Ovary (tissue), 9 donors: ENCODE data around the gene PSME4. TPM values are rescaled to one million over a fixed set of nuclear protein-coding genes. Genes with fewer than 3 reads are reported as not detected.

Source experiments
- DNase-seq, 5 donors: peaks; one replicate each; pipeline ENCODE4 v3.0.0-alpha.2; 2019 to 2020
- H3K27ac ChIP-seq, 2 donors: fragments of 200-600 bp; one replicate each; pipeline versions ENCODE4 v1.5.1 to v1.8.0; 2019 to 2022
- H3K27me3 ChIP-seq: fragments of 200-600 bp; one replicate; pipeline ENCODE4 v1.8.0; 2022
- H3K36me3 ChIP-seq: fragments of 200-600 bp; sonication (generic); one replicate; pipeline ENCODE4 v1.5.1; 2019
- H3K4me1 ChIP-seq: one replicate; pipeline ENCODE4 v1.8.1; 2013; ENCODE audit warnings: mild to moderate bottlenecking, moderate library complexity; ENCODE audit not compliant: insufficient read depth
- H3K4me3 ChIP-seq: fragments of 200-600 bp; sonication (generic); one replicate; pipeline ENCODE4 v1.5.1; 2017
- H3K9me3 ChIP-seq, 2 donors: fragments of 200-600 bp in 1 of 2; sonication (generic) in 1 of 2; one replicate each; pipeline versions ENCODE4 v1.5.1 to v1.8.1; 2013 to 2019; ENCODE audit warnings: mild to moderate bottlenecking in 1 of 2, moderate library complexity in 1 of 2
- EP300 ChIP-seq: sonication (generic); formaldehyde crosslinking; IDR thresholded peaks from one replicate; pipeline ENCODE4 v1.6.1; 2017; ENCODE audit warnings: antibody characterized with exemption
- POLR2A ChIP-seq: fragments of 450-650 bp; IDR thresholded peaks from one replicate; pipeline ENCODE4 v1.6.1; 2017; ENCODE audit warnings: antibody characterized with exemption, mild to moderate bottlenecking, moderate library complexity
- WGBS, 3 donors: extraction: QIAGEN DNeasy Blood & Tissue Kit in 1 of 3; methylation state at CpG; one replicate each; pipeline versions ENCODE4 v1.1.5 to v1.1.7; 2013 to 2017; 5-methylcytosine and 5-hydroxymethylcytosine counted together
- intact Hi-C, 4 donors: fragments of 100-400 bp; cut with DNase I; formaldehyde crosslinking; loops; one replicate each; pipeline versions ENCODE4 v1.11.0 to v1.15.1; 2022 to 2023
- polyA plus RNA-seq, 2 donors: library from polyadenylated mRNA; stranded (reverse); fragments of 200-250 nt in 1 of 2; fragments of 350-450 nt in 1 of 2; fragmentation: Illumina TruSeq in 1 of 2; extraction: RNeasy Lipid Tissue Mini Kit (QIAGEN cat#74804) in 1 of 2; gene quantifications; one replicate each; pipeline ENCODE4 v1.2.3, GENCODE V29; 2013 to 2014
- total RNA-seq, 7 donors: library from RNA; depleted of rRNA in 2 of 7; stranded (reverse); fragments of >200 nt in 2 of 7; fragmentation: NEBNext Ultra II Directional in 3 of 7; extraction: Animal tissue kit (Norgen Biotek cat#: 25700) in 3 of 7; gene quantifications; one replicate each; pipeline versions ENCODE4 v1.1.0 to v1.2.4, GENCODE V29; 2016 to 2023
- TF ChIP-seq, protein P1 (sequence below), 3 donors: fragments of 450-650 bp in 2 of 3; fragments of 200-600 bp in 1 of 3; IDR thresholded peaks; one replicate each; pipeline versions ENCODE4 v1.5.1 to v1.8.0; 2016 to 2022; ENCODE audit warnings: antibody characterized with exemption in 3 of 3, mild to moderate bottlenecking in 1 of 3
- donor health status: DM: no; HTN: no; CAD: no; lungs with moderate emphysema.
- donor health status: DM: no; HTN: no; CAD: no.
- donor health status: Bipolar disorder and iron deficiency.
- donor health status: DM: yes; HTN: yes; CAD: no.
- donor health status: DM: no; HTN: no; CAD: no.
- donor health status: DM: yes; HTN: yes; CAD: no.

PSME4 gene
- total and polyA plus RNA-seq, 9 donors: 12.8 to 52.1 (median 32.3) TPM

DNA sequence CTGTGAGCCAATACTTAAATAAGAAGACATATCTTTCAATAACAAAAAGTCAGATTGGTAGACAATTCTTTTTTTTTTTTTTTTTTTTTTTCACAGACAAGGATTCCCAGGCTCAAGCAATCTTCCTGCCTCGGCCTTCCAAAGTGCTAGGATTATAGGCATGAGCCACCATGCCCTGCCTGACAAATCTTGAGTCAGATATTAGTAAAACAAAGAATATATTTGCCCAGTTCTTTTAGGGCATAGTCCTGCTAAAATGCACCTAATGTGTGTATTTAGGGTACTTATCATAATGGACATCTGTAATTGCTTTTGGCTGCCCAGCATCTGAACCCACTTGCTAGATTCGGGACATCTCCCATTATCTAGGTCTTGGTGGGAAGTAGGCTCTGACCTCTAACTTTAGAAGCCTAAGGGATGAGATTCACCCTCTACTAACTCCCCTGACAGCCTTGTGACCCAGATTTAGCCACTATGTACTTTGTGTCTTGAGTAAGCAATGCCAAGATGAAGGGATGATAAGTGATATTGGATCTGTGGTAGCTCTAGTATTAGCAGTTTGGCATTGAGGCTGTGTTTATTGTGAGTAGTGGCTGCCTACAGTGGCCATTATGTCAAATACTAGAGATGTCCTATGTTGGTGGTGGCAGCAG lies 18.5 kb upstream of the PSME4 start:
- Histone ChIP-seq H3K4me3 (no peak overlapping the region), H3K36me3 (no peaks in the 10 kb centered on the region), H3K4me1 (peaks cover 4% of the 10 kb centered on the region), H3K27me3 (no peaks in the 10 kb centered on the region), H3K9me3 (no peaks in the 10 kb centered on the region), H3K27ac (no peak overlapping the region)
- TF ChIP-seq, protein P1, sequence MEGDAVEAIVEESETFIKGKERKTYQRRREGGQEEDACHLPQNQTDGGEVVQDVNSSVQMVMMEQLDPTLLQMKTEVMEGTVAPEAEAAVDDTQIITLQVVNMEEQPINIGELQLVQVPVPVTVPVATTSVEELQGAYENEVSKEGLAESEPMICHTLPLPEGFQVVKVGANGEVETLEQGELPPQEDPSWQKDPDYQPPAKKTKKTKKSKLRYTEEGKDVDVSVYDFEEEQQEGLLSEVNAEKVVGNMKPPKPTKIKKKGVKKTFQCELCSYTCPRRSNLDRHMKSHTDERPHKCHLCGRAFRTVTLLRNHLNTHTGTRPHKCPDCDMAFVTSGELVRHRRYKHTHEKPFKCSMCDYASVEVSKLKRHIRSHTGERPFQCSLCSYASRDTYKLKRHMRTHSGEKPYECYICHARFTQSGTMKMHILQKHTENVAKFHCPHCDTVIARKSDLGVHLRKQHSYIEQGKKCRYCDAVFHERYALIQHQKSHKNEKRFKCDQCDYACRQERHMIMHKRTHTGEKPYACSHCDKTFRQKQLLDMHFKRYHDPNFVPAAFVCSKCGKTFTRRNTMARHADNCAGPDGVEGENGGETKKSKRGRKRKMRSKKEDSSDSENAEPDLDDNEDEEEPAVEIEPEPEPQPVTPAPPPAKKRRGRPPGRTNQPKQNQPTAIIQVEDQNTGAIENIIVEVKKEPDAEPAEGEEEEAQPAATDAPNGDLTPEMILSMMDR (IDR thresholded peaks at IDR 0.05): no peak
- TF ChIP-seq EP300 (no peak), POLR2A (no peak)
- WGBS, 3 donors: 91 to 98% (median 93%) methylated on average over 2 of the region's 2 CpGs
- DNase-seq: no peak
- intact Hi-C loops: no loop called here

- TF ChIP-seq, protein P1 (IDR thresholded peaks at IDR 0.05): no peak
- TF ChIP-seq POLR2A (no peak), EP300 (no peak)
- no peaks in the 10 kb centered on the region for H3K9me3 ChIP-seq
- H3K27me3 ChIP-seq: no peaks in the 10 kb centered on the region
- WGBS, 3 donors: 6 to 12% (median 7%) methylated on average over 1 of the region's 1 CpG
- no peaks in the 10 kb centered on the region for H3K36me3 ChIP-seq
- H3K4me1 ChIP-seq: peaks cover 4% of the 10 kb centered on the region
- no peak overlapping the region for H3K27ac ChIP-seq
- H3K4me3 ChIP-seq: no peak overlapping the region
- intact Hi-C loops: no loop called here
- DNase-seq: no peak
These were observed 16.6 kb upstream of the PSME4 start for GRCh38 chr2:53987336-53987921.

- no peak for TF ChIP-seq EP300
- TF ChIP-seq, protein P1 (IDR thresholded peaks at IDR 0.05): no peak
- Histone ChIP-seq H3K9me3 (no peaks in the 10 kb centered on the region), H3K36me3 (no peaks in the 10 kb centered on the region), H3K27me3 (no peaks in the 10 kb centered on the region), H3K4me1 (peaks cover 4% of the 10 kb centered on the region), H3K27ac (no peak overlapping the region), H3K4me3 (no peak overlapping the region)
- DNase-seq: no peak
- intact Hi-C loops: no loop called here
- WGBS, 3 donors: 93 to 96% (median 94%) methylated on average over 4 of the region's 4 CpGs
These were observed 14.9 kb upstream of the PSME4 start for GRCh38 chr2:53985646-53986045.

- Histone ChIP-seq H3K36me3 (no peaks in the 10 kb centered on the region), H3K4me1 (peaks cover 4% of the 10 kb centered on the region), H3K27ac (peak overlapping the region; percentile 87 to 93), H3K9me3 (no peaks in the 10 kb centered on the region), H3K27me3 (no peaks in the 10 kb centered on the region), H3K4me3 (peak overlapping the region; percentile 68)
- WGBS, 3 donors: 0 to 2% (median 1%) methylated on average over 34 to 46 of the region's 46 CpGs
- intact Hi-C loops: loop anchor here in 1 of 4 donors (10.0 kb wide), 1 partner anchor 145 kb away; the partner anchor contains the start of gene ACYP2
- TF ChIP-seq, protein P1 (IDR thresholded peaks at IDR 0.05): no peak
- TF ChIP-seq POLR2A (no peak), EP300 (no peak)
- DNase-seq: peak in 2 of 5 donors; percentile 22 to 36
These were observed 647 bp downstream of the PSME4 start for GRCh38 chr2:53969968-53970723.
